Activated T-cell treated with anti-CD3 and anti-CD28 coated beads for 48 hours (primary cell): Measurements from ENCODE around the gene GLT8D2.

Experiments
- DNase-seq: peaks from one replicate; pipeline ENCODE4 v3.0.0-alpha.2; 2020; ENCODE audit warnings: low read depth

Gene GLT8D2

GRCh38 chr12:103948746-103949406 is 101.1 kb downstream of the GLT8D2 start:
- no peak for DNase-seq

- DNase-seq: no peak
Observed at GRCh38 chr12:103947871-103948555, 102.0 kb downstream of the GLT8D2 start.

GRCh38 chr12:103944964-103945363 is 105.0 kb downstream of the GLT8D2 start:
- DNase-seq: no peak
